Skeletal muscle tissue (tissue), 4 donors: ENCODE measurements around the gene RASAL1. TPM values are rescaled to one million over a fixed set of nuclear protein-coding genes. Genes with fewer than 3 reads are reported as not detected.

Experiments used
- H3K27ac ChIP-seq: one replicate; pipeline ENCODE4 v1.7.0; 2013; ENCODE audit warnings: mild to moderate bottlenecking, low read depth, low read length, inconsistent platforms
- H3K27me3 ChIP-seq, 3 donors: one replicate each; pipeline ENCODE4 v1.7.0; 2013; ENCODE audit warnings: low read length in 3 of 3; ENCODE audit not compliant: control insufficient read depth in 3 of 3, insufficient read depth in 3 of 3
- H3K36me3 ChIP-seq, 3 donors: one replicate each; pipeline ENCODE4 v1.7.0; 2013; ENCODE audit warnings: low read length in 3 of 3; ENCODE audit not compliant: control insufficient read depth in 3 of 3, insufficient read depth in 3 of 3
- H3K4me1 ChIP-seq, 3 donors: one replicate each; pipeline ENCODE4 v1.7.0; 2013; ENCODE audit warnings: low read length in 3 of 3, mild to moderate bottlenecking in 3 of 3; ENCODE audit not compliant: control insufficient read depth in 3 of 3, insufficient read depth in 3 of 3
- H3K4me3 ChIP-seq, 3 donors: one replicate each; pipeline ENCODE4 v1.7.0; 2013; ENCODE audit warnings: low read length in 3 of 3
- H3K9ac ChIP-seq, 3 donors: one replicate each; pipeline ENCODE4 v1.7.0; 2013; ENCODE audit warnings: low read length in 3 of 3, mild to moderate bottlenecking in 3 of 3, moderate library complexity in 2 of 3, low read depth in 1 of 3
- H3K9me3 ChIP-seq, 3 donors: one replicate each; pipeline ENCODE4 v1.7.0; 2013; ENCODE audit warnings: low read length in 3 of 3; ENCODE audit not compliant: control insufficient read depth in 3 of 3
- total RNA-seq: library from RNA; depleted of rRNA; stranded (reverse); fragments of >200 nt; gene quantifications from one replicate; pipeline ENCODE4 v1.2.3, GENCODE V29; 2014
- donor health status: Osteomylitis.

The RASAL1 gene
- total RNA-seq, 1 donor from 2014 or later, result not detected

GRCh38 chr12:113060336-113060960, 75.1 kb downstream of the RASAL1 start:
- Histone ChIP-seq H3K27me3 (peaks cover 43 to 73% (median 73%) of the 10 kb centered on the region in 3 donors), H3K9me3 (no peaks in the 10 kb centered on the region), H3K4me3 (no peak overlapping the region), H3K4me1 (peaks cover 0 to 2% (median 0%) of the 10 kb centered on the region in 3 donors), H3K27ac (no peak overlapping the region), H3K36me3 (no peaks in the 10 kb centered on the region), H3K9ac (no peak overlapping the region)

GRCh38 chr12:113059071-113059595, 76.4 kb downstream of the RASAL1 start:
- Histone ChIP-seq H3K27me3 (peaks cover 49 to 70% (median 67%) of the 10 kb centered on the region in 3 donors), H3K4me3 (no peak overlapping the region), H3K9me3 (no peaks in the 10 kb centered on the region), H3K4me1 (peaks cover 0 to 2% (median 0%) of the 10 kb centered on the region in 3 donors), H3K9ac (no peak overlapping the region), H3K27ac (no peak overlapping the region), H3K36me3 (no peaks in the 10 kb centered on the region)

GRCh38 chr12:113058553-113058952, 77.0 kb downstream of the RASAL1 start:
- H3K9ac ChIP-seq, result no peak overlapping the region
- no peaks in the 10 kb centered on the region for H3K9me3 ChIP-seq
- H3K27ac ChIP-seq, result no peak overlapping the region
- H3K4me3 ChIP-seq, result no peak overlapping the region
- peaks cover 43 to 65% (median 64%) of the 10 kb centered on the region in 3 donors for H3K27me3 ChIP-seq
- peaks cover 0 to 2% (median 0%) of the 10 kb centered on the region in 3 donors for H3K4me1 ChIP-seq
- H3K36me3 ChIP-seq, result no peaks in the 10 kb centered on the region

- Histone ChIP-seq H3K4me1 (peaks cover 0 to 2% (median 0%) of the 10 kb centered on the region in 3 donors), H3K27me3 (peaks cover 40 to 60% (median 57%) of the 10 kb centered on the region in 3 donors), H3K27ac (no peak overlapping the region), H3K4me3 (no peak overlapping the region), H3K9me3 (no peaks in the 10 kb centered on the region), H3K36me3 (no peaks in the 10 kb centered on the region), H3K9ac (peak overlapping the region in 1 of 3 donors; percentile 16)
Measured at GRCh38 chr12:113057565-113058485, 77.7 kb downstream of the RASAL1 start.

- Histone ChIP-seq H3K9me3 (no peaks in the 10 kb centered on the region), H3K4me1 (peaks cover 0 to 2% (median 0%) of the 10 kb centered on the region in 3 donors), H3K27me3 (peaks cover 40 to 60% (median 52%) of the 10 kb centered on the region in 3 donors), H3K27ac (no peak within 1 kb of the TSS), H3K9ac (peak within 1 kb of the TSS in 1 of 3 donors; percentile 33), H3K4me3 (peak within 1 kb of the TSS; percentile 32 to 43 (median 35)), H3K36me3 (no peaks in the 10 kb centered on the region)
Measured at GRCh38 chr12:113056631-113057488, 78.7 kb downstream of the RASAL1 start, which contains the start of gene DTX1. TSS of gene DTX1 (plus strand) at chr12:113056730. CDS start at chr12:113058193, 1,463 bp downstream.

- no peak overlapping the region for H3K9ac ChIP-seq
- H3K9me3 ChIP-seq, result no peaks in the 10 kb centered on the region
- H3K4me3 ChIP-seq, result peak overlapping the region in 2 of 3 donors; percentile 32 to 43
- H3K27ac ChIP-seq, result no peak overlapping the region
- no peaks in the 10 kb centered on the region for H3K36me3 ChIP-seq
- H3K4me1 ChIP-seq, result peaks cover 0 to 2% (median 0%) of the 10 kb centered on the region in 3 donors
- peaks cover 40 to 58% (median 50%) of the 10 kb centered on the region in 3 donors for H3K27me3 ChIP-seq
Measured at GRCh38 chr12:113056381-113056630, 79.3 kb downstream of the RASAL1 start.

- no peak overlapping the region for H3K27ac ChIP-seq
- no peaks in the 10 kb centered on the region for H3K36me3 ChIP-seq
- H3K4me1 ChIP-seq, result peaks cover 0 to 2% (median 0%) of the 10 kb centered on the region in 3 donors
- peaks cover 40 to 56% (median 49%) of the 10 kb centered on the region in 3 donors for H3K27me3 ChIP-seq
- H3K9me3 ChIP-seq, result no peaks in the 10 kb centered on the region
- peak overlapping the region in 1 of 3 donors; percentile 43 for H3K4me3 ChIP-seq
- no peak overlapping the region for H3K9ac ChIP-seq
Measured at GRCh38 chr12:113055594-113056380, 79.8 kb downstream of the RASAL1 start.

GRCh38 chr12:113054948-113055486, 80.5 kb downstream of the RASAL1 start:
- Histone ChIP-seq H3K27ac (no peak overlapping the region), H3K9ac (no peak overlapping the region)

More at GRCh38 chr12:113054948-113055486, 80.5 kb downstream of the RASAL1 start:
- Histone ChIP-seq H3K4me3 (no peak overlapping the region), H3K27me3 (peaks cover 38 to 50% (median 48%) of the 10 kb centered on the region in 3 donors), H3K4me1 (peaks cover 0 to 2% (median 0%) of the 10 kb centered on the region in 3 donors), H3K9me3 (no peaks in the 10 kb centered on the region), H3K36me3 (no peaks in the 10 kb centered on the region)
